ENCODE results near the gene SLC25A5.
"Not testable (repeated sequence)": the region's sequence is repeated elsewhere in the genome, so short reads cannot be mapped to it uniquely, and the experiment has no call there.

The SLC25A5 gene

GRCh38 chrX:119467842-119468550 is at the start of gene SLC25A5:
TSS of gene SLC25A5 (plus strand) at chrX:119468444. CDS start at chrX:119468516, 72 bp downstream.
- Histone ChIP-seq H3K27ac (ENCODE audit: low read length) (peak within 1 kb of the TSS; percentile 95), H3K9ac (ENCODE audit: low read length in 2 of 2) (peak within 1 kb of the TSS; percentile 85 to 98), H3K36me3 (ENCODE audit: control insufficient read depth in 2 of 2, insufficient read depth in 2 of 2, low read length in 2 of 2) (peaks cover 3 to 12% of the 10 kb centered on the region in 2 donors), H3K4me3 (ENCODE audit: low read length in 2 of 2) (peak within 1 kb of the TSS; percentile 74 to 81), H3K27me3 (ENCODE audit: control insufficient read depth in 1 of 2, insufficient read depth in 2 of 2, low read length in 2 of 2) (no peaks in the 10 kb centered on the region), H3K9me3 (ENCODE audit: control insufficient read depth in 2 of 2, low read length in 2 of 2) (no peaks in the 10 kb centered on the region), H3K4me1 (ENCODE audit: control insufficient read depth, insufficient read depth, low read length) (peaks cover 7% of the 10 kb centered on the region)

GRCh38 chrX:119419146-119419545 is 49.1 kb upstream of the SLC25A5 start:
- H3K9me3 ChIP-seq (ENCODE audit: control insufficient read depth in 2 of 2, low read length in 2 of 2): no peaks in the 10 kb centered on the region
- peaks cover 0 to 2% of the 10 kb centered on the region in 2 donors for H3K27me3 ChIP-seq (ENCODE audit: control insufficient read depth in 1 of 2, insufficient read depth in 2 of 2, low read length in 2 of 2)
- H3K4me1 ChIP-seq (ENCODE audit: control insufficient read depth, insufficient read depth, low read length): no peaks in the 10 kb centered on the region
- no peak overlapping the region for H3K4me3 ChIP-seq (ENCODE audit: low read length in 2 of 2)
- H3K36me3 ChIP-seq (ENCODE audit: control insufficient read depth in 2 of 2, insufficient read depth in 2 of 2, low read length in 2 of 2): peaks cover 0 to 2% of the 10 kb centered on the region in 2 donors
- no peak overlapping the region for H3K27ac ChIP-seq (ENCODE audit: low read length)
- H3K9ac ChIP-seq (ENCODE audit: low read length in 2 of 2): no peak overlapping the region

GRCh38 chrX:119419898-119420297 is 48.3 kb upstream of the SLC25A5 start:
- H3K36me3 ChIP-seq (ENCODE audit: control insufficient read depth in 2 of 2, insufficient read depth in 2 of 2, low read length in 2 of 2): peaks cover 0 to 2% of the 10 kb centered on the region in 2 donors
- no peak overlapping the region for H3K4me3 ChIP-seq (ENCODE audit: low read length in 2 of 2)
- no peak overlapping the region for H3K27ac ChIP-seq (ENCODE audit: low read length)
- H3K4me1 ChIP-seq (ENCODE audit: control insufficient read depth, insufficient read depth, low read length): no peaks in the 10 kb centered on the region
- H3K27me3 ChIP-seq (ENCODE audit: control insufficient read depth in 1 of 2, insufficient read depth in 2 of 2, low read length in 2 of 2): peaks cover 0 to 2% of the 10 kb centered on the region in 2 donors
- no peak overlapping the region for H3K9ac ChIP-seq (ENCODE audit: low read length in 2 of 2)
- H3K9me3 ChIP-seq (ENCODE audit: control insufficient read depth in 2 of 2, low read length in 2 of 2): no peaks in the 10 kb centered on the region

GRCh38 chrX:119421016-119421705 is 47.1 kb upstream of the SLC25A5 start:
- no peak overlapping the region for H3K27ac ChIP-seq (ENCODE audit: low read length)
- no peaks in the 10 kb centered on the region for H3K9me3 ChIP-seq (ENCODE audit: control insufficient read depth in 2 of 2, low read length in 2 of 2)
- no peak overlapping the region for H3K9ac ChIP-seq (ENCODE audit: low read length in 2 of 2)

GRCh38 chrX:119423631-119424030 is 44.6 kb upstream of the SLC25A5 start:
- Histone ChIP-seq H3K27me3 (ENCODE audit: control insufficient read depth in 1 of 2, insufficient read depth in 2 of 2, low read length in 2 of 2) (peaks cover 0 to 2% of the 10 kb centered on the region in 2 donors), H3K4me1 (ENCODE audit: control insufficient read depth, insufficient read depth, low read length) (no peaks in the 10 kb centered on the region), H3K4me3 (ENCODE audit: low read length in 2 of 2) (no peak overlapping the region), H3K36me3 (ENCODE audit: control insufficient read depth in 2 of 2, insufficient read depth in 2 of 2, low read length in 2 of 2) (peaks cover 0 to 2% of the 10 kb centered on the region in 2 donors), H3K27ac (ENCODE audit: low read length) (no peak overlapping the region), H3K9me3 (ENCODE audit: control insufficient read depth in 2 of 2, low read length in 2 of 2) (no peaks in the 10 kb centered on the region), H3K9ac (ENCODE audit: low read length in 2 of 2) (no peak overlapping the region)

More at GRCh38 chrX:119421016-119421705, 47.1 kb upstream of the SLC25A5 start:
- Histone ChIP-seq H3K36me3 (ENCODE audit: control insufficient read depth in 2 of 2, insufficient read depth in 2 of 2, low read length in 2 of 2) (peaks cover 0 to 2% of the 10 kb centered on the region in 2 donors), H3K4me1 (ENCODE audit: control insufficient read depth, insufficient read depth, low read length) (no peaks in the 10 kb centered on the region), H3K27me3 (ENCODE audit: control insufficient read depth in 1 of 2, insufficient read depth in 2 of 2, low read length in 2 of 2) (peaks cover 0 to 2% of the 10 kb centered on the region in 2 donors), H3K4me3 (ENCODE audit: low read length in 2 of 2) (no peak overlapping the region)

- H3K4me3 ChIP-seq (ENCODE audit: low read length in 2 of 2): no peak overlapping the region
- H3K4me1 ChIP-seq (ENCODE audit: control insufficient read depth, insufficient read depth, low read length): no peaks in the 10 kb centered on the region
- H3K27ac ChIP-seq (ENCODE audit: low read length): no peak overlapping the region
- H3K9me3 ChIP-seq (ENCODE audit: control insufficient read depth in 2 of 2, low read length in 2 of 2): no peaks in the 10 kb centered on the region
- H3K36me3 ChIP-seq (ENCODE audit: control insufficient read depth in 2 of 2, insufficient read depth in 2 of 2, low read length in 2 of 2): peaks cover 0 to 2% of the 10 kb centered on the region in 2 donors
- H3K27me3 ChIP-seq (ENCODE audit: control insufficient read depth in 1 of 2, insufficient read depth in 2 of 2, low read length in 2 of 2): peaks cover 0 to 2% of the 10 kb centered on the region in 2 donors
- H3K9ac ChIP-seq (ENCODE audit: low read length in 2 of 2): no peak overlapping the region
Observed at GRCh38 chrX:119424999-119425398, 43.2 kb upstream of the SLC25A5 start.

- Histone ChIP-seq H3K4me3 (ENCODE audit: low read length in 2 of 2) (no peak overlapping the region), H3K9me3 (ENCODE audit: control insufficient read depth in 2 of 2, low read length in 2 of 2) (no peaks in the 10 kb centered on the region), H3K36me3 (ENCODE audit: control insufficient read depth in 2 of 2, insufficient read depth in 2 of 2, low read length in 2 of 2) (peaks cover 0 to 2% of the 10 kb centered on the region in 2 donors), H3K27me3 (ENCODE audit: control insufficient read depth in 1 of 2, insufficient read depth in 2 of 2, low read length in 2 of 2) (peaks cover 0 to 2% of the 10 kb centered on the region in 2 donors), H3K4me1 (ENCODE audit: control insufficient read depth, insufficient read depth, low read length) (no peaks in the 10 kb centered on the region), H3K9ac (ENCODE audit: low read length in 2 of 2) (no peak overlapping the region), H3K27ac (ENCODE audit: low read length) (no peak overlapping the region)
Observed at GRCh38 chrX:119427024-119427794, 41.0 kb upstream of the SLC25A5 start.

- Histone ChIP-seq H3K27ac (ENCODE audit: low read length) (no peak overlapping the region), H3K9ac (ENCODE audit: low read length in 2 of 2) (no peak overlapping the region), H3K4me1 (ENCODE audit: control insufficient read depth, insufficient read depth, low read length) (no peaks in the 10 kb centered on the region), H3K36me3 (ENCODE audit: control insufficient read depth in 2 of 2, insufficient read depth in 2 of 2, low read length in 2 of 2) (no peaks in the 10 kb centered on the region), H3K9me3 (ENCODE audit: control insufficient read depth in 2 of 2, low read length in 2 of 2) (no peaks in the 10 kb centered on the region), H3K4me3 (ENCODE audit: low read length in 2 of 2) (no peak overlapping the region), H3K27me3 (ENCODE audit: control insufficient read depth in 1 of 2, insufficient read depth in 2 of 2, low read length in 2 of 2) (peaks cover 0 to 2% of the 10 kb centered on the region in 2 donors)
Observed at GRCh38 chrX:119427795-119428185, 40.5 kb upstream of the SLC25A5 start.

GRCh38 chrX:119429471-119429870 is 38.8 kb upstream of the SLC25A5 start:
- H3K9ac ChIP-seq (ENCODE audit: low read length in 2 of 2): no peak overlapping the region
- H3K36me3 ChIP-seq (ENCODE audit: control insufficient read depth in 2 of 2, insufficient read depth in 2 of 2, low read length in 2 of 2): no peaks in the 10 kb centered on the region
- H3K27ac ChIP-seq (ENCODE audit: low read length): no peak overlapping the region
- H3K27me3 ChIP-seq (ENCODE audit: control insufficient read depth in 1 of 2, insufficient read depth in 2 of 2, low read length in 2 of 2): peaks cover 0 to 2% of the 10 kb centered on the region in 2 donors
- H3K9me3 ChIP-seq (ENCODE audit: control insufficient read depth in 2 of 2, low read length in 2 of 2): no peaks in the 10 kb centered on the region
- no peak overlapping the region for H3K4me3 ChIP-seq (ENCODE audit: low read length in 2 of 2)
- no peaks in the 10 kb centered on the region for H3K4me1 ChIP-seq (ENCODE audit: control insufficient read depth, insufficient read depth, low read length)

- H3K27me3 ChIP-seq (ENCODE audit: control insufficient read depth in 1 of 2, insufficient read depth in 2 of 2, low read length in 2 of 2); H3K9ac ChIP-seq (ENCODE audit: low read length in 2 of 2); H3K4me3 ChIP-seq (ENCODE audit: low read length in 2 of 2); H3K36me3 ChIP-seq (ENCODE audit: control insufficient read depth in 2 of 2, insufficient read depth in 2 of 2, low read length in 2 of 2); H3K27ac ChIP-seq (ENCODE audit: low read length); H3K4me1 ChIP-seq (ENCODE audit: control insufficient read depth, insufficient read depth, low read length); H3K9me3 ChIP-seq (ENCODE audit: control insufficient read depth in 2 of 2, low read length in 2 of 2): not testable (repeated sequence)
Observed at GRCh38 chrX:119441295-119441694, 26.9 kb upstream of the SLC25A5 start.
